Activated naive CD8-positive, alpha-beta T cell treated with anti-CD3 and anti-CD28 coated beads, Interleukin-2, amount 50 U/mL, for 24 hours (primary cell): ENCODE measurements around the gene XPO6.

ENCODE experiments used
- ATAC-seq: fragments of 150-1000 bp; cut with Tn5 transposase; one replicate; pipeline ENCODE4 v1.10.0; 2021
- DNase-seq: peaks from one replicate; pipeline ENCODE4 v3.0.0; 2021
- H3K27ac Mint-ChIP-seq: one replicate; pipeline ENCODE4 v1.8.0; 2021; ENCODE audit warnings: mild to moderate bottlenecking, mixed read lengths
- H3K27me3 Mint-ChIP-seq: one replicate; pipeline ENCODE4 v1.8.0; 2021; ENCODE audit warnings: mixed read lengths
- H3K36me3 Mint-ChIP-seq: one replicate; pipeline ENCODE4 v1.8.0; 2021; ENCODE audit warnings: low read depth, mixed read lengths
- H3K4me1 Mint-ChIP-seq: one replicate; pipeline ENCODE4 v1.8.0; 2021; ENCODE audit warnings: mixed read lengths
- H3K4me3 Mint-ChIP-seq: one replicate; pipeline ENCODE4 v1.8.0; 2021; ENCODE audit warnings: mild to moderate bottlenecking, moderate library complexity, mixed read lengths
- H3K9me3 Mint-ChIP-seq: one replicate; pipeline ENCODE4 v1.8.0; 2021; ENCODE audit warnings: mixed read lengths

XPO6 gene

GRCh38 chr16:28110479-28110878 is 101.3 kb downstream of the XPO6 start:
- Mint-ChIP-seq H3K9me3 (no peaks in the 10 kb centered on the region), H3K4me1 (peaks cover 12% of the 10 kb centered on the region), H3K36me3 (peaks cover 66% of the 10 kb centered on the region), H3K4me3 (no peak overlapping the region), H3K27me3 (no peaks in the 10 kb centered on the region), H3K27ac (no peak overlapping the region)
- no peak for DNase-seq
- no peak for ATAC-seq

DNA sequence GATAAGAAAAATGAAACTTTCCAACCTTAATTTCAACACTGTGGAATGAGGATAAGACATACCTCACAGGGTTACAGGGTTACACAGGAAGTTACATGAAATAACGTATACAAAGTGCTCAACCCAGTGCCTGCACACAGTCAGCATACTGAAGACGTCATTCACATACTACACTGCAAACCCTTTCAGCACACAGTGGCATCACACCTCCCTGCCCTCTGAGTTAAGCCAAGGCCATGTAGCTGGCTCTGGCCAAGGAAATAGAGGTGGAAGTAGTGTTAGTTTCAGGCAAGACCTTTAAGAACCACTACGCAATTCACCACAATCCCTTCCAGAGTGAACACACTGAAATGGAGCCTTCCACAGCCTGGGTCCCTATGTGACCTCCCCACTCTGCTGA is 101.7 kb downstream of the XPO6 start:
- Mint-ChIP-seq H3K27ac (no peak overlapping the region), H3K27me3 (no peaks in the 10 kb centered on the region), H3K4me1 (peaks cover 12% of the 10 kb centered on the region), H3K4me3 (no peak overlapping the region), H3K36me3 (peaks cover 65% of the 10 kb centered on the region), H3K9me3 (no peaks in the 10 kb centered on the region)
- no peak for ATAC-seq
- no peak for DNase-seq

DNA sequence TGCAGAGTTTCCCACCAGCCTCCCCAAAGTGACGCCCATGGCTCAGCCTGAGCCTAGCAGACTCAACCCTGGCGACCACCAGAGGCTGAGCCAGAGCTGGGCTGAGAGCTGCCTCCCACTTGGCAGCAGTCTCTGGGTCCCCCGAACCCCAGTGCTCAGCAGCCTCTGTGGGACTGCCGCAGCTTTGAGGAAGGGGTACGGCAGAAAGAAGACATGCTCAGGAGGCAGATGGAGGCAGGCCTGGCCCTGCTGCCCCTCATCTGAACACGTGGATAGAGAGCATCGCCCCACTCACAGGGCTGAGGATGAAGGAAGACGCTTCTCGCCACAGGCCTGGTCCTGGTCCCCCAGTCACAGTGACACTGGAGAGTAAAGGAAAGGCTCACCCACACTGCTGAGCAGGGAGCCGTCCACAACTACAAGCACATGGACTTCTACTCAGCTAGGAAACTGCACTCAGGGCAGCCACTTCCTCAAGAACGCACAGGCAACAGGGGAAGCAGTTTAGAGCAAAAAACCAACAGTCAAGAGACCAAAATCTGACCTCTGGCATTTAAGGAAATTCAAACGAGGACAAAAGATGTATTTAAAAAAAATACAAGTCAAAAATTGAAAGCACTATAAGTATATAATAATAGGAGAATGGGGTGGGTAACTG is 103.0 kb downstream of the XPO6 start:
- Mint-ChIP-seq H3K9me3 (no peaks in the 10 kb centered on the region), H3K27ac (no peak overlapping the region), H3K27me3 (no peaks in the 10 kb centered on the region), H3K36me3 (peaks cover 67% of the 10 kb centered on the region), H3K4me1 (peaks cover 12% of the 10 kb centered on the region), H3K4me3 (no peak overlapping the region)
- ATAC-seq, result no peak
- no peak for DNase-seq

DNA sequence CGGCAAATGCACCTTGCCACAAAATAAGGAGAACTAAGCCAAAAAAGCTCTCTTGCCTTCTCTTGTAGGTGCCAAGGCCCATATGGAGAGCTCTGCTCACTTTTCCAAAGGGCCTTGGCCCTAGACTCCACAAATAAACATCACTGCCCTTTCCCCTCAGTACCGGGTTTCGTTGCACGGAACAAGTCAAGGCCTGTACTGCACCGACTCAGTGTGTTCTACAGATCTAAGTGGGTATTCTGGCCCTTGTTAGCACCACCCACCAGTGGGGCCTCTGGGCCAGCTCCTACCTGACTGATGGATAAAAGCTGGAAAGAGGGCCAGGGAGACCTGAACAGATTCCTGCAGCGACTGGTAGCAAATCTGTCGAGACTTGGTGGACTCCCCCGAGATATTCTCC is 104.5 kb downstream of the XPO6 start:
- Mint-ChIP-seq H3K27ac (peak overlapping the region; percentile 33), H3K27me3 (no peaks in the 10 kb centered on the region), H3K9me3 (no peaks in the 10 kb centered on the region), H3K36me3 (peaks cover 70% of the 10 kb centered on the region), H3K4me3 (no peak overlapping the region), H3K4me1 (peaks cover 3% of the 10 kb centered on the region)
- ATAC-seq (no peak), DNase-seq (no peak)

DNA sequence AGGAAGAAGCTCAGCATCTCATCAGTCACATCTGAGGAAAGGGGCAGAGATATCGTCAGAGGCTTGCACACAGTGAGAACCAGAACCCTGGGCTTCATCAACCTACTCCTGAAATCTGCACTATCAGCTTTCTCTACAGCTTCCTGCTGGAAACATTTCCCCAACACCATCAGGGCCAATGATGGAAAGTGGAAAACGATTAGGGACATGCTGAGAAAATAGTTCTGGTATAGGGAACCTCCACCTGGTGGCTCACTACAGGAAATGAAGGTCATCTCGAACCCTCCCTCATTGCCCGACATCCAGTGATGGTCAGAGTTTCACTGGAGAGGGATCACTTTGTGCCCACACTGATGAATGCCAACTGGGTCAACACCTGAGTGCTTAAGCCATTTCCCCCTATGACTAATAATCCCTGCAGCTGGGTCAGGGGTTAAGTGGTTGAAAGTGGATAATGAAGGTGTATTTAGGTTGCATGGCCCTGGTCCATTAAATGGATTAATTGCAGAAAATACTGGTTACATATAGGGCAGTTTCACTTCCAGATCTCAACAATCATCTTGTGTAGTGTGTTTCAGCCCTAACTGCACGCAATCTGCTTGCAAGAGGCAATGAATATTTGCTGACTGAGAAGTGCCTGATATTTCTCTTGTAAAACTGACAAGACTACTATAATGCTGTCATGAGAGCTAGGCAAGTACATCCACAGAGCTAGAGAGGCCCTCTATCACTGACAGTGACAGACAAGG is 105.1 kb downstream of the XPO6 start:
- peaks cover 71% of the 10 kb centered on the region for H3K36me3 Mint-ChIP-seq
- H3K9me3 Mint-ChIP-seq, result no peaks in the 10 kb centered on the region
- DNase-seq (no peak), ATAC-seq (no peak)
- no peak overlapping the region for H3K4me3 Mint-ChIP-seq
- no peak overlapping the region for H3K27ac Mint-ChIP-seq
- peaks cover 3% of the 10 kb centered on the region for H3K4me1 Mint-ChIP-seq
- H3K27me3 Mint-ChIP-seq, result no peaks in the 10 kb centered on the region

DNA sequence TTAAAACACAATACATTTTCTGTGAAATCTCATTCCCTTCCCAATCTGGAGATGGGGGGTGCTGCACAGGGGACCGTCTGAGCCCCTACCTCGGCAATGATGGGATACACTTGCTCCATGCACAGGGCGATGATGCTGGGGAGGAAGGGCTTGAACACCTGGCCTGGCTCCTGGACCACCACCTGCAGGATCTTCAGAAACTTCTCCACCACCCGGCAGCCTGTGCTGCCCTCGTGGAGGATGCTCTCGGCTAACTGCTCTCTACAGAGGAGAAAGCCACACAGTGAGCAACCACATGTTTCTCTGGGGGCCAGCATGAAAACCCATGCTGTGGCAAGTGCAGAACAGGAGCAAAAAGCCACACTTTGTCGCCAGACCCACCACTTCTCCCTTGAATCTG is 105.8 kb downstream of the XPO6 start:
- H3K9me3 Mint-ChIP-seq, result no peaks in the 10 kb centered on the region
- H3K27ac Mint-ChIP-seq, result no peak overlapping the region
- ATAC-seq, result no peak
- peaks cover 66% of the 10 kb centered on the region for H3K36me3 Mint-ChIP-seq
- no peaks in the 10 kb centered on the region for H3K27me3 Mint-ChIP-seq
- peaks cover 3% of the 10 kb centered on the region for H3K4me1 Mint-ChIP-seq
- no peak overlapping the region for H3K4me3 Mint-ChIP-seq
- DNase-seq, result no peak

- Mint-ChIP-seq H3K9me3 (no peaks in the 10 kb centered on the region), H3K4me1 (peaks cover 3% of the 10 kb centered on the region), H3K27ac (no peak overlapping the region), H3K27me3 (no peaks in the 10 kb centered on the region), H3K36me3 (peaks cover 63% of the 10 kb centered on the region), H3K4me3 (no peak overlapping the region)
- DNase-seq (no peak), ATAC-seq (no peak)
Measured at GRCh38 chr16:28105297-28105696, 106.5 kb downstream of the XPO6 start.

DNA sequence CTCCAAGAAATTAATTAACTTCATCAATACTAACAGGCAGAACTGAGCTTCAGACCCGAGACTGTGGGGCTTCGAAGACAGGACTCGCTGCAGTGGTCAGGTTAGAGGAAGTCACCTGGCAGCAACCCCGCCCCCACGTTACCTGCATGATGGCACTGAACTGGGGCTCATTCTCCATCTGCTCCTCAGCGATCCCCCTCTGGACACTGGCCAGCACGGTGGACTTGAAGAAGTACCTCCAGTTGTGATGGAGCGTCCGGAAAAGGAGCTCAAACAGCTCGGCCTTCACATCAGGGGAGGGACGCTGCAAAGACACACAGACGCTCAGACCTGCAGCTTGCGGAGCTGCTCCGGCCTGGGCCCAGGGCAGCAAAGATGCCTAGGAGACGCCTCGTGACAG is 107.4 kb downstream of the XPO6 start:
- ATAC-seq (no peak), DNase-seq (no peak)
- Mint-ChIP-seq H3K4me3 (no peak overlapping the region), H3K4me1 (peaks cover 2% of the 10 kb centered on the region), H3K27me3 (no peaks in the 10 kb centered on the region), H3K36me3 (peaks cover 64% of the 10 kb centered on the region), H3K9me3 (no peaks in the 10 kb centered on the region), H3K27ac (no peak overlapping the region)

- ATAC-seq, result no peak
- DNase-seq, result no peak
- no peak overlapping the region for H3K27ac Mint-ChIP-seq
- H3K4me3 Mint-ChIP-seq, result no peak overlapping the region
- H3K36me3 Mint-ChIP-seq, result peaks cover 67% of the 10 kb centered on the region
- H3K4me1 Mint-ChIP-seq, result no peaks in the 10 kb centered on the region
- H3K27me3 Mint-ChIP-seq, result no peaks in the 10 kb centered on the region
- no peaks in the 10 kb centered on the region for H3K9me3 Mint-ChIP-seq
Measured at GRCh38 chr16:28103516-28104170, 108.1 kb downstream of the XPO6 start.

- Mint-ChIP-seq H3K4me3 (no peak overlapping the region), H3K4me1 (no peaks in the 10 kb centered on the region), H3K27ac (no peak overlapping the region), H3K36me3 (peaks cover 67% of the 10 kb centered on the region), H3K27me3 (no peaks in the 10 kb centered on the region), H3K9me3 (no peaks in the 10 kb centered on the region)
- DNase-seq, result no peak
- ATAC-seq, result no peak
Measured at GRCh38 chr16:28101533-28101890, 110.3 kb downstream of the XPO6 start.

GRCh38 chr16:28100810-28101532 is 110.8 kb downstream of the XPO6 start:
- no peaks in the 10 kb centered on the region for H3K27me3 Mint-ChIP-seq
- no peak overlapping the region for H3K4me3 Mint-ChIP-seq
- ATAC-seq, result no peak
- peaks cover 67% of the 10 kb centered on the region for H3K36me3 Mint-ChIP-seq
- H3K4me1 Mint-ChIP-seq, result no peaks in the 10 kb centered on the region
- no peaks in the 10 kb centered on the region for H3K9me3 Mint-ChIP-seq
- DNase-seq, result no peak
- H3K27ac Mint-ChIP-seq, result no peak overlapping the region

- peaks cover 51% of the 10 kb centered on the region for H3K36me3 Mint-ChIP-seq
- ATAC-seq (no peak), DNase-seq (no peak)
- no peaks in the 10 kb centered on the region for H3K4me1 Mint-ChIP-seq
- no peaks in the 10 kb centered on the region for H3K9me3 Mint-ChIP-seq
- no peak overlapping the region for H3K27ac Mint-ChIP-seq
- no peak overlapping the region for H3K4me3 Mint-ChIP-seq
- H3K27me3 Mint-ChIP-seq, result no peaks in the 10 kb centered on the region
Measured at GRCh38 chr16:28098959-28099945, 112.5 kb downstream of the XPO6 start.

- no peaks in the 10 kb centered on the region for H3K9me3 Mint-ChIP-seq
- no peaks in the 10 kb centered on the region for H3K4me1 Mint-ChIP-seq
- peaks cover 42% of the 10 kb centered on the region for H3K36me3 Mint-ChIP-seq
- no peak overlapping the region for H3K4me3 Mint-ChIP-seq
- no peak overlapping the region for H3K27ac Mint-ChIP-seq
- no peaks in the 10 kb centered on the region for H3K27me3 Mint-ChIP-seq
- DNase-seq (no peak), ATAC-seq (no peak)
Measured at GRCh38 chr16:28098171-28098958, 113.4 kb downstream of the XPO6 start.
